A549 (cell line): ENCODE measurements around the gene VGF. TPM values are rescaled to one million over a fixed set of nuclear protein-coding genes. Genes with fewer than 3 reads are reported as not detected.

ENCODE experiments used
- ATAC-seq, 2 experiments: fragments of 200-7000 bp in 1 of 2; fragments of >200 bp in 1 of 2; cut with Nextera tagmentation in 1 of 2; cut with Tn5 transposase in 1 of 2; 3 replicates each; pipeline versions ENCODE4 v1.8.0 to v1.9.1; 2018 to 2020; ENCODE audit warnings: mild to moderate bottlenecking in 1 of 2, moderate library complexity in 1 of 2
- CTCF ChIA-PET: fragments of 300-600 bp; sonication (Branson Sonifier 250); formaldehyde crosslinking; extraction: SDS; loops from one replicate; lab custom pipeline; 2021; ENCODE audit warnings: antibody characterized with exemption, inconsistent platforms; lab: Yijun Ruan, JAX
- POLR2A ChIA-PET: fragments of 350-600 bp; formaldehyde crosslinking; extraction: SDS; loops from one replicate; lab custom pipeline; 2021; ENCODE audit warnings: antibody characterized with exemption, inconsistent platforms; lab: Yijun Ruan, JAX
- DNase-seq, 2 experiments: peaks; one replicate each; pipeline versions ENCODE4 v3.0.0 to v3.0.0-alpha.2; 2011 to 2016; ENCODE audit warnings: low read depth in 1 of 2, low spot score in 1 of 2
- FAIRE-seq: peaks from 2 replicates; lab custom pipeline; 2011; peaks lifted over from hg19 to GRCh38; lab: Jason Lieb, UNC
- H3K27ac ChIP-seq, 2 experiments: fragments of >200 bp; sonication (Bioruptor Twin); formaldehyde crosslinking; 3 replicates each; pipeline ENCODE4 v1.5.1; 2016 to 2017
- H3K4me1 ChIP-seq: fragments of >200 bp; sonication (Bioruptor Twin); formaldehyde crosslinking; 3 replicates; pipeline ENCODE4 v1.6.1; 2016
- H3K4me2 ChIP-seq: fragments of >200 bp; sonication (Bioruptor Twin); formaldehyde crosslinking; 3 replicates; pipeline ENCODE4 v1.6.1; 2016
- H3K4me3 ChIP-seq: fragments of >200 bp; sonication (Bioruptor Twin); formaldehyde crosslinking; 3 replicates; pipeline ENCODE4 v1.5.1; 2016
- H3K9me3 ChIP-seq: fragments of >200 bp; sonication (Bioruptor Twin); formaldehyde crosslinking; 3 replicates; pipeline ENCODE4 v1.6.1; 2016
- BHLHE40 ChIP-seq: IDR thresholded peaks from 2 replicates; pipeline ENCODE4 v1.6.1; 2012; ENCODE audit warnings: low read depth, low read length, inconsistent platforms
- CBX2 ChIP-seq: fragments of 200-600 bp; sonication (generic); IDR thresholded peaks from 2 replicates; pipeline ENCODE4 v1.6.1; 2016; ENCODE audit warnings: low read depth, mild to moderate bottlenecking, borderline replicate concordance
- EHF ChIP-seq: fragments of 250-450 bp; sonication (Bioruptor Pico); IDR thresholded peaks from 2 replicates; pipeline ENCODE4 v1.5.0; 2020; ENCODE audit warnings: mild to moderate bottlenecking
- EP300 ChIP-seq, 2 experiments: fragments of >200 bp; sonication (Bioruptor Twin); formaldehyde crosslinking; IDR thresholded peaks; 2 replicates in 1 of 2; 3 replicates in 1 of 2; pipeline ENCODE4 v1.6.1; 2016 to 2017
- FOSB ChIP-seq: fragments of 250-450 bp; sonication (Bioruptor Pico); IDR thresholded peaks from 2 replicates; pipeline ENCODE4 v1.5.0; 2020; ENCODE audit warnings: mild to moderate bottlenecking, moderate library complexity
- FOXS1 ChIP-seq: fragments of 250-450 bp; sonication (Bioruptor Pico); IDR thresholded peaks from 2 replicates; pipeline ENCODE4 v1.5.0; 2020; ENCODE audit warnings: mild to moderate bottlenecking, moderate library complexity
- GATA3 ChIP-seq: IDR thresholded peaks from 2 replicates; pipeline ENCODE4 v1.6.1; 2012; ENCODE audit warnings: borderline replicate concordance
- HOXA7 ChIP-seq: fragments of 250-450 bp; sonication (Bioruptor Pico); IDR thresholded peaks from 2 replicates; pipeline ENCODE4 v1.5.0; 2020; ENCODE audit warnings: mild to moderate bottlenecking, moderate library complexity
- HOXB5 ChIP-seq: fragments of 250-450 bp; sonication (Bioruptor Pico); IDR thresholded peaks from 2 replicates; pipeline ENCODE4 v1.5.0; 2020; ENCODE audit warnings: mild to moderate bottlenecking, moderate library complexity
- JUN ChIP-seq, 2 experiments: fragments of >200 bp; sonication (Bioruptor Twin); formaldehyde crosslinking; IDR thresholded peaks; 2 replicates in 1 of 2; 3 replicates in 1 of 2; pipeline ENCODE4 v1.6.1; 2016 to 2017
- KDM1A ChIP-seq: fragments of 200-600 bp; sonication (generic); IDR thresholded peaks from 2 replicates; pipeline ENCODE4 v1.6.1; 2016; ENCODE audit warnings: low read depth, mild to moderate bottlenecking
- MAZ ChIP-seq: fragments of 150-350 bp; IDR thresholded peaks from 2 replicates; pipeline ENCODE4 v1.6.1; 2014; ENCODE audit warnings: antibody characterized with exemption, low read depth, low read length, borderline replicate concordance
- MYC ChIP-seq: IDR thresholded peaks from 2 replicates; pipeline ENCODE4 v1.6.1; 2012; ENCODE audit warnings: mild to moderate bottlenecking, inconsistent platforms, low read length, improper control_type of control experiment, borderline replicate concordance
- POLR2A ChIP-seq: IDR thresholded peaks from 2 replicates; pipeline ENCODE4 v1.6.1; 2012; ENCODE audit warnings: mild to moderate bottlenecking, low read length
- RAD21 ChIP-seq, 2 experiments: fragments of >200 bp in 1 of 2; sonication (Bioruptor Twin) in 1 of 2; formaldehyde crosslinking in 1 of 2; IDR thresholded peaks in 1 of 2; conservative IDR thresholded peaks in 1 of 2; 2 replicates in 1 of 2; 3 replicates in 1 of 2; pipeline ENCODE4 v1.6.1; 2012 to 2018; ENCODE audit warnings: inconsistent platforms in 1 of 2
- RARB ChIP-seq: fragments of 250-450 bp; sonication (Bioruptor Pico); IDR thresholded peaks from 2 replicates; pipeline ENCODE4 v1.8.0; 2021; ENCODE audit warnings: mild to moderate bottlenecking, moderate library complexity
- RCOR1 ChIP-seq: fragments of 150-350 bp; IDR thresholded peaks from 2 replicates; pipeline ENCODE4 v1.6.1; 2014; ENCODE audit warnings: antibody characterized with exemption, low read length, low read depth
- RFX5 ChIP-seq: fragments of 450-650 bp; IDR thresholded peaks from 2 replicates; pipeline ENCODE4 v1.7.1; 2014; ENCODE audit warnings: antibody characterized with exemption, mild to moderate bottlenecking, moderate library complexity
- SMC3 ChIP-seq: fragments of >200 bp; sonication (Bioruptor Twin); formaldehyde crosslinking; IDR thresholded peaks from 3 replicates; pipeline ENCODE4 v1.6.1; 2018; ENCODE audit warnings: inconsistent platforms
- SREBF2 ChIP-seq: fragments of 450-650 bp; IDR thresholded peaks from 2 replicates; pipeline ENCODE4 v1.6.1; 2014; ENCODE audit warnings: mild to moderate bottlenecking, moderate library complexity
- TFCP2L1 ChIP-seq: fragments of 250-450 bp; sonication (Bioruptor Pico); IDR thresholded peaks from 2 replicates; pipeline ENCODE4 v1.5.0; 2021; ENCODE audit warnings: mild to moderate bottlenecking
- TP53 ChIP-seq: fragments of 250-450 bp; sonication (Bioruptor Pico); IDR thresholded peaks from 2 replicates; pipeline ENCODE4 v1.5.0; 2021; ENCODE audit warnings: mild to moderate bottlenecking, moderate library complexity
- ZC3H11A ChIP-seq: fragments of 450-650 bp; IDR thresholded peaks from 2 replicates; pipeline ENCODE4 v1.6.1; 2014; ENCODE audit warnings: antibody characterized with exemption, mild to moderate bottlenecking
- ZFP36 ChIP-seq: fragments of 450-650 bp; IDR thresholded peaks from 2 replicates; pipeline ENCODE4 v1.6.1; 2014; ENCODE audit warnings: borderline replicate concordance; ENCODE audit not compliant: partially characterized antibody
- WGBS: methylation state at CpG from one replicate; pipeline ENCODE4 v1.1.6; 2017; ENCODE audit errors: missing lambda C conversion rate; 5-methylcytosine and 5-hydroxymethylcytosine counted together
- polyA plus RNA-seq, 4 experiments: library from polyadenylated mRNA; depleted of rRNA in 3 of 4; stranded (reverse); fragments of >200 nt; fragmentation: RNase III in 1 of 4; extraction: RNeasy Plus Mini Kit Qiagen cat#74134 plus additional on column Dnase treatment in 1 of 4; gene quantifications; 2 replicates in 3 of 4; 3 replicates in 1 of 4; pipeline ENCODE4 v1.2.3, GENCODE V29; 2011 to 2017
- TF ChIP-seq, protein P1 (sequence below): fragments of >200 bp; sonication (Bioruptor Twin); formaldehyde crosslinking; IDR thresholded peaks from 3 replicates; pipeline ENCODE4 v1.6.1; 2016
- TF ChIP-seq, protein P2 (sequence below): fragments of 250-450 bp; sonication (Bioruptor Pico); IDR thresholded peaks from 2 replicates; pipeline ENCODE4 v1.5.0; 2020; ENCODE audit warnings: low read depth, mild to moderate bottlenecking, moderate library complexity
- TF ChIP-seq, protein P3 (sequence below): fragments of 450-650 bp; IDR thresholded peaks from 2 replicates; pipeline ENCODE4 v1.6.1; 2014; ENCODE audit warnings: antibody characterized with exemption
- TF ChIP-seq, protein P4 (sequence below): fragments of 200-600 bp; sonication (generic); IDR thresholded peaks from 2 replicates; pipeline ENCODE4 v1.6.1; 2016; ENCODE audit warnings: antibody characterized with exemption, mild to moderate bottlenecking, moderate library complexity
- TF ChIP-seq, protein P5 (sequence below): IDR thresholded peaks from 2 replicates; pipeline ENCODE4 v1.6.1; 2012

The VGF gene
- polyA plus RNA-seq, 2 of the 4 experiments (the other 2 are of a cell fraction), result 0.16 to 2.7 TPM

DNA sequence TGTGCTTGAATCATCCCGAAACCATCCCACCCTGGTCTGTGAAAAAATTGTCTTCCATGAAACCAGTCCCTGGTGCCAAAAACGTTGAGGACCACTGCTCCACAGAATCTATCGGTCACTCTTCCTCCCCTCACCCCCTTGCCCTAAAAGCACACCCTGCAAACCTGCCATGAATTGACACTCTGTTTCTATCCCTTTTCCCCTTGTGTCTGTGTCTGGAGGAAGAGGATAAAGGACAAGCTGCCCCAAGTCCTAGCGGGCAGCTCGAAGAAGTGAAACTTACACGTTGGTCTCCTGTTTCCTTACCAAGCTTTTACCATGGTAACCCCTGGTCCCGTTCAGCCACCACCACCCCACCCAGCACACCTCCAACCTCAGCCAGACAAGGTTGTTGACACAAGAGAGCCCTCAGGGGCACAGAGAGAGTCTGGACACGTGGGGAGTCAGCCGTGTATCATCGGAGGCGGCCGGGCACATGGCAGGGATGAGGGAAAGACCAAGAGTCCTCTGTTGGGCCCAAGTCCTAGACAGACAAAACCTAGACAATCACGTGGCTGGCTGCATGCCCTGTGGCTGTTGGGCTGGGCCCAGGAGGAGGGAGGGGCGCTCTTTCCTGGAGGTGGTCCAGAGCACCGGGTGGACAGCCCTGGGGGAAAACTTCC lies 39.2 kb downstream of the VGF start (continued):
- TF ChIP-seq MYC (peak; percentile 95), HOXB5 (CRISPR knock-in tag) (peak; percentile 93), CBX2 (no peak), POLR2A (no peak), RCOR1 (no peak), RARB (CRISPR knock-in tag) (peak; percentile 50; the same call in 1 of the 2 replicates), TP53 (CRISPR knock-in tag) (peak; percentile 95), ZC3H11A (no peak), ZFP36 (no peak), EHF (CRISPR knock-in tag) (peak; percentile 97), HOXA7 (peak; percentile 84; the same call in 1 of the 2 replicates)
- TF ChIP-seq, protein P1, sequence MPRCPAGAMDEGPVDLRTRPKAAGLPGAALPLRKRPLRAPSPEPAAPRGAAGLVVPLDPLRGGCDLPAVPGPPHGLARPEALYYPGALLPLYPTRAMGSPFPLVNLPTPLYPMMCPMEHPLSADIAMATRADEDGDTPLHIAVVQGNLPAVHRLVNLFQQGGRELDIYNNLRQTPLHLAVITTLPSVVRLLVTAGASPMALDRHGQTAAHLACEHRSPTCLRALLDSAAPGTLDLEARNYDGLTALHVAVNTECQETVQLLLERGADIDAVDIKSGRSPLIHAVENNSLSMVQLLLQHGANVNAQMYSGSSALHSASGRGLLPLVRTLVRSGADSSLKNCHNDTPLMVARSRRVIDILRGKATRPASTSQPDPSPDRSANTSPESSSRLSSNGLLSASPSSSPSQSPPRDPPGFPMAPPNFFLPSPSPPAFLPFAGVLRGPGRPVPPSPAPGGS, result peak; percentile 61; the same call in 2 of the 3 replicates

DNA sequence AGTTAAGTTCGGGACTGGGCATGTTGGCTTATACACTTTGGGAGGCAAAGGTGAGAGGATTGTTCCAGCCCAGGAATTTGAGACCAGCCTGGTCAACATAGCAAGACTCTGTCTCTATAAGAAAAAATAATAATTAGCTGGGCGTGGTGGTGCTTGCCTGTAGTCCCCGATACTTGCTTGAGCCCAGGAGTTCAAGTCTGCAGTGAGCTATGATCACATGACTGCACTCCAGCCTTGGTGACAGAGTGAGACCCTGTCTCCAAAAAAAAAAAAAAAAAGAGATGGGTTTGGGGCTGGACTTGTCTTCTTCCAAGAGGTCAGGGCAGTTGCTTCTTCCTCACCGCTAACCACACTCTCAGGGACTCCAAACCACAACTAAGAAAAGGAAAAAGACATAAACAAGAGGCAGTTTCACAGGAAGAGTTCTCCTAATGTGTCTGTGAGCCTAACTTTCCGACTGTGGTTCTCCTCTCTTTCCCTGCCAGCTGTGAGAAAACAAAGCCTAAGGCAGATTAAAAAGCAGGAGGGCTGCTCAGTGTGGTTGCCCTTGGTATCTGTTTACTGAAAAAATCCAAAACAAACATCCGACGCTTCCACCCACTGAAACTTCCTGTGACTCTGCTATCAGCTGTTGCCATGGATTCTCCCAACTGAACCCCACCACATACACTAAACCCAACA lies 40.9 kb downstream of the VGF start:
- WGBS, result 27% methylated on average over 7 of the region's 7 CpGs
- POLR2A ChIA-PET, result interaction anchor here (0.6 to 0.7 kb wide), 3 partner anchors 16 to 243 kb away, joined by 3 to 5 read pairs (median 3); no protein-coding TSS in a partner anchor
- Histone ChIP-seq H3K27ac (peak overlapping the region; percentile 94 to 95), H3K4me3 (no peak overlapping the region), H3K4me1 (peaks cover 77% of the 10 kb centered on the region), H3K9me3 (no peaks in the 10 kb centered on the region; the same call in 2 of the 3 replicates), H3K4me2 (peak overlapping the region; percentile 94)
- TF ChIP-seq EP300 (IDR thresholded peaks at IDR 0.05), result no peak
- TF ChIP-seq, protein P2, sequence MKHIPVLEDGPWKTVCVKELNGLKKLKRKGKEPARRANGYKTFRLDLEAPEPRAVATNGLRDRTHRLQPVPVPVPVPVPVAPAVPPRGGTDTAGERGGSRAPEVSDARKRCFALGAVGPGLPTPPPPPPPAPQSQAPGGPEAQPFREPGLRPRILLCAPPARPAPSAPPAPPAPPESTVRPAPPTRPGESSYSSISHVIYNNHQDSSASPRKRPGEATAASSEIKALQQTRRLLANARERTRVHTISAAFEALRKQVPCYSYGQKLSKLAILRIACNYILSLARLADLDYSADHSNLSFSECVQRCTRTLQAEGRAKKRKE, result no peak
- TF ChIP-seq HOXA7, result no peak
- TF ChIP-seq, protein P3, sequence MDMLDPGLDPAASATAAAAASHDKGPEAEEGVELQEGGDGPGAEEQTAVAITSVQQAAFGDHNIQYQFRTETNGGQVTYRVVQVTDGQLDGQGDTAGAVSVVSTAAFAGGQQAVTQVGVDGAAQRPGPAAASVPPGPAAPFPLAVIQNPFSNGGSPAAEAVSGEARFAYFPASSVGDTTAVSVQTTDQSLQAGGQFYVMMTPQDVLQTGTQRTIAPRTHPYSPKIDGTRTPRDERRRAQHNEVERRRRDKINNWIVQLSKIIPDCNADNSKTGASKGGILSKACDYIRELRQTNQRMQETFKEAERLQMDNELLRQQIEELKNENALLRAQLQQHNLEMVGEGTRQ, result peak; percentile 35; the same call in 1 of the 2 replicates
- 0 out of 5 replicates have a peak, but pooled peaks of 1 of the 2 experiments have one; percentile 38 for TF ChIP-seq JUN (IDR thresholded peaks at IDR 0.05)
- TF ChIP-seq ZFP36, result no peak
- no peak for TF ChIP-seq KDM1A
- TF ChIP-seq FOXS1, result no peak
- peak; percentile 59; the same call in 1 of the 2 replicates for TF ChIP-seq GATA3
- TF ChIP-seq SREBF2, result no peak
- TF ChIP-seq, protein P4, sequence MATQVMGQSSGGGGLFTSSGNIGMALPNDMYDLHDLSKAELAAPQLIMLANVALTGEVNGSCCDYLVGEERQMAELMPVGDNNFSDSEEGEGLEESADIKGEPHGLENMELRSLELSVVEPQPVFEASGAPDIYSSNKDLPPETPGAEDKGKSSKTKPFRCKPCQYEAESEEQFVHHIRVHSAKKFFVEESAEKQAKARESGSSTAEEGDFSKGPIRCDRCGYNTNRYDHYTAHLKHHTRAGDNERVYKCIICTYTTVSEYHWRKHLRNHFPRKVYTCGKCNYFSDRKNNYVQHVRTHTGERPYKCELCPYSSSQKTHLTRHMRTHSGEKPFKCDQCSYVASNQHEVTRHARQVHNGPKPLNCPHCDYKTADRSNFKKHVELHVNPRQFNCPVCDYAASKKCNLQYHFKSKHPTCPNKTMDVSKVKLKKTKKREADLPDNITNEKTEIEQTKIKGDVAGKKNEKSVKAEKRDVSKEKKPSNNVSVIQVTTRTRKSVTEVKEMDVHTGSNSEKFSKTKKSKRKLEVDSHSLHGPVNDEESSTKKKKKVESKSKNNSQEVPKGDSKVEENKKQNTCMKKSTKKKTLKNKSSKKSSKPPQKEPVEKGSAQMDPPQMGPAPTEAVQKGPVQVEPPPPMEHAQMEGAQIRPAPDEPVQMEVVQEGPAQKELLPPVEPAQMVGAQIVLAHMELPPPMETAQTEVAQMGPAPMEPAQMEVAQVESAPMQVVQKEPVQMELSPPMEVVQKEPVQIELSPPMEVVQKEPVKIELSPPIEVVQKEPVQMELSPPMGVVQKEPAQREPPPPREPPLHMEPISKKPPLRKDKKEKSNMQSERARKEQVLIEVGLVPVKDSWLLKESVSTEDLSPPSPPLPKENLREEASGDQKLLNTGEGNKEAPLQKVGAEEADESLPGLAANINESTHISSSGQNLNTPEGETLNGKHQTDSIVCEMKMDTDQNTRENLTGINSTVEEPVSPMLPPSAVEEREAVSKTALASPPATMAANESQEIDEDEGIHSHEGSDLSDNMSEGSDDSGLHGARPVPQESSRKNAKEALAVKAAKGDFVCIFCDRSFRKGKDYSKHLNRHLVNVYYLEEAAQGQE, result no peak
- no peak for TF ChIP-seq SMC3
- TF ChIP-seq MAZ, result no peak
- TF ChIP-seq FOSB (CRISPR knock-in tag), result no peak
- TF ChIP-seq TFCP2L1 (CRISPR knock-in tag), result no peak
- TF ChIP-seq, protein P5, sequence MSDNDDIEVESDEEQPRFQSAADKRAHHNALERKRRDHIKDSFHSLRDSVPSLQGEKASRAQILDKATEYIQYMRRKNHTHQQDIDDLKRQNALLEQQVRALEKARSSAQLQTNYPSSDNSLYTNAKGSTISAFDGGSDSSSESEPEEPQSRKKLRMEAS, result peak; percentile 66
- peak; percentile 81 for TF ChIP-seq RFX5
- no peak for TF ChIP-seq RARB (CRISPR knock-in tag)
- TF ChIP-seq BHLHE40, result no peak
- TF ChIP-seq RAD21 (conservative IDR thresholded peaks at IDR 0.05 in 1 of 2, IDR thresholded peaks at IDR 0.05 in 1 of 2), result no peak
- TF ChIP-seq CBX2, result no peak
- DNase-seq (peak; percentile 76 to 86), FAIRE-seq (no peak), ATAC-seq (peak; percentile 8 to 12; a peak in 3 of 6 replicates)
- CTCF ChIA-PET, result interaction anchor here (0.7 to 32.8 kb wide), 7 partner anchors 8 to 79 kb away, joined by 3 to 600 read pairs (median 5); no protein-coding TSS in a partner anchor
